ENCODE data around the gene HSPA1L. TPM values are rescaled to one million over a fixed set of nuclear protein-coding genes. Genes with fewer than 3 reads are reported as not detected.
"Not testable (repeated sequence)": the region's sequence is repeated elsewhere in the genome, so short reads cannot be mapped to it uniquely, and the experiment has no call there.

The HSPA1L gene
- total RNA-seq, 2 experiments from 2014 or later: 3.3 to 3.5 TPM

GRCh38 chr6:31850765-31851484 lies 35.8 kb upstream of the HSPA1L start:
- no peak overlapping the region for H3K4me3 Mint-ChIP-seq
- ChIA-PET CTCF (interaction anchor here (0.6 to 1.3 kb wide), 2 partner anchors 11 to 121 kb away, joined by 3 read pairs; no protein-coding TSS in a partner anchor), POLR2A (no interaction called here)
- H3K4me1 Mint-ChIP-seq: no peaks in the 10 kb centered on the region
- no peak for DNase-seq
- H3K9me3 Mint-ChIP-seq: peaks cover 6% of the 10 kb centered on the region
- no peak overlapping the region for H3K27ac Mint-ChIP-seq
- H3K27me3 Mint-ChIP-seq: no peaks in the 10 kb centered on the region
- H3K36me3 Mint-ChIP-seq (ENCODE audit: low read depth): peaks cover 1% of the 10 kb centered on the region

- POLR2A ChIA-PET: no interaction called here
- CTCF ChIA-PET: interaction anchor here (0.6 kb wide), 1 partner anchor 9 kb away, joined by 3 read pairs; no protein-coding TSS in a partner anchor
- DNase-seq: no peak
- H3K36me3 Mint-ChIP-seq (ENCODE audit: low read depth): no peaks in the 10 kb centered on the region
- peaks cover under 1% of the 10 kb centered on the region for H3K9me3 Mint-ChIP-seq
- H3K27me3 Mint-ChIP-seq: no peaks in the 10 kb centered on the region
- H3K27ac Mint-ChIP-seq: no peak overlapping the region
- no peaks in the 10 kb centered on the region for H3K4me1 Mint-ChIP-seq
- H3K4me3 Mint-ChIP-seq: no peak overlapping the region
Observed at GRCh38 chr6:31847276-31847978, 32.3 kb upstream of the HSPA1L start.

DNA sequence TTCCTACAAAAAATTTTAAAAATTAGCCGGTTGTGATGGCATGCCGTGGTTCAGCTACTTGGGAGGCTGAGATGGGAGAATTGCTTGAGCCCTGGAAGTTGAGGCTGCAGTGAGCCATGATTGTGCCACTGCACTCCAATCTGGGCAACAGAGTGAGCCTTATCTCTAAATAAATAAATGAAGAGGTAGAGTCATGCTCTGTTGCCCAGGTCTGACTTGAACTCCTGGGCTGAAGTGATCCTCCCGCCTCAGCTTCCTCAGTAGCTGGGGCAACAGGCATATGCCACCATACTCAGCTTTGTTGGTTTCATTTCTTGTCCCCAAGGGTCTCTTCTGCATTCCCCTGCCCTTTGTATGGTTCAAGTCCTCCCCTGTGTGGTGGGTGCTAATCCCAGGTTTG lies 29.4 kb upstream of the HSPA1L start:
- POLR2A ChIA-PET: no interaction called here

DNA sequence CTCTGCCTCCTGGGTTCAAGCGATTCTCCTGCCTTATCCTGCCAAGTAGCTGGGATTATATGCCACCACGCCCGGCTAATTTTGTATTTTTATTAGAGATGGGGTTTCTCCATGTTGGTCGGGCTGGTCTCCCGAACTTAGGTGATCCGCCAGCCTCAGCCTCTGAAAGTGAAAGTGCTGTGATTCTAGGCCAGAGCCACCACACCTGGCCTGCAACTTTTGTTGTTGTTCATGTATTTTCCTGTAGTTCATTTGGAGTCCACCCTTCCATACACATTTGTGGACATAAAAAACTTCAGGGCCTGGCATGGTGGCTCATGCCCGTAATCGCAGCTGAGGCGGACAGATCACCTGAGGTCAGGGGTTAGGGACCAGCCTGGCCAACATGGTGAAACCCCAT lies 27.0 kb upstream of the HSPA1L start:
- Mint-ChIP-seq H3K4me1 (peaks cover 19% of the 10 kb centered on the region), H3K9me3 (no peaks in the 10 kb centered on the region), H3K4me3 (no peak overlapping the region), H3K27ac (peak overlapping the region; percentile 19), H3K36me3 (ENCODE audit: low read depth) (peaks cover 36% of the 10 kb centered on the region), H3K27me3 (no peaks in the 10 kb centered on the region)
- no peak for DNase-seq
- CTCF ChIA-PET: interaction anchor here (1.3 kb wide), 1 partner anchor 148 kb away, joined by 3 read pairs; no protein-coding TSS in a partner anchor
- POLR2A ChIA-PET: no interaction called here

More for the DNA sequence above, 29.4 kb upstream of the HSPA1L start:
- no peak for DNase-seq
- Mint-ChIP-seq H3K4me1 (peaks cover 3% of the 10 kb centered on the region), H3K27me3 (no peaks in the 10 kb centered on the region), H3K9me3 (no peaks in the 10 kb centered on the region), H3K4me3 (no peak overlapping the region), H3K27ac (no peak overlapping the region), H3K36me3 (ENCODE audit: low read depth) (peaks cover 16% of the 10 kb centered on the region)
- CTCF ChIA-PET: interaction anchor here (0.5 to 1.6 kb wide), 3 partner anchors 9 to 222 kb away, joined by 3 to 5 read pairs (median 4); partner anchors contain the start of gene VWA7

- H3K9me3 Mint-ChIP-seq, POLR2A ChIA-PET, H3K27ac Mint-ChIP-seq, DNase-seq, H3K4me3 Mint-ChIP-seq, H3K27me3 Mint-ChIP-seq: not testable (repeated sequence)
- CTCF ChIA-PET: interaction anchor here (0.6 to 3.0 kb wide), 7 partner anchors 9 to 149 kb away, joined by 3 to 9 read pairs (median 4); partner anchors contain the start of gene NEU1
- Mint-ChIP-seq H3K4me1 (peaks cover 30% of the 10 kb centered on the region), H3K36me3 (ENCODE audit: low read depth) (peaks cover 55% of the 10 kb centered on the region)
Observed at GRCh38 chr6:31839779-31840126, 24.7 kb upstream of the HSPA1L start.

- no peak for DNase-seq
- no peaks in the 10 kb centered on the region for H3K27me3 Mint-ChIP-seq
- peaks cover 55% of the 10 kb centered on the region for H3K36me3 Mint-ChIP-seq (ENCODE audit: low read depth)
- peaks cover 33% of the 10 kb centered on the region for H3K4me1 Mint-ChIP-seq
- H3K9me3 Mint-ChIP-seq: no peaks in the 10 kb centered on the region
- peak overlapping the region; percentile 32 for H3K4me3 Mint-ChIP-seq
- ChIA-PET CTCF (interaction anchor here (0.9 to 3.0 kb wide), 8 partner anchors 10 to 160 kb away, joined by 3 to 9 read pairs (median 4); partner anchors contain the start of genes DDAH2 and NEU1), POLR2A (interaction anchor here (0.6 to 0.7 kb wide), 2 partner anchors 101 to 182 kb away, joined by 3 read pairs; no protein-coding TSS in a partner anchor)
- peak overlapping the region; percentile 46 for H3K27ac Mint-ChIP-seq
Observed at GRCh38 chr6:31838968-31839367, 23.9 kb upstream of the HSPA1L start.

DNA sequence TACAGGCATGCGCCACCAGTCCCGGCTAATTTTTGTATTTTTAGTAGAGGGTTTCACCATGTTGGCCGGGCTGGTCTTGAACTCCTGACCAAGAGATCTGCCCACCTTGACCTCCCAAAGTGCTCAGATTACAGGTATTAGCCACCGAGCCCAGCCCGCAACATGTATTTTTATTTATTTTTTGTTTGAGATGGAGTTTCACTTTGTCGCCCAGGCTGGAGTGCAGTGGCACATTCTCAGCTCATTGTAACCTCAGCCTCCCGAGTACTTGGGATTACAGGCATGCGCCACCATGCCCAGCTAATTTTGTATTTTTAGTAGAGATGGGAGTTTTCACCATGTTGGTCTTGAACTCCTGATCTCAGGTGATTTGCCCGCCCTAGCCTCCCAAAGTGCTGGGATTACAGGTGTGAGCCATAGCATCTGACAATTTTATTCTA lies 23.1 kb upstream of the HSPA1L start:
- H3K27ac Mint-ChIP-seq, DNase-seq, H3K9me3 Mint-ChIP-seq, H3K27me3 Mint-ChIP-seq: not testable (repeated sequence)
- Mint-ChIP-seq H3K36me3 (ENCODE audit: low read depth) (peaks cover 55% of the 10 kb centered on the region), H3K4me1 (peaks cover 34% of the 10 kb centered on the region), H3K4me3 (peak overlapping the region; percentile 97)
- ChIA-PET POLR2A (interaction anchor here (0.6 to 0.7 kb wide), 2 partner anchors 100 to 181 kb away, joined by 3 read pairs; no protein-coding TSS in a partner anchor), CTCF (interaction anchor here (0.6 to 3.0 kb wide), 6 partner anchors 9 to 159 kb away, joined by 3 to 9 read pairs (median 4); partner anchors contain the start of genes DDAH2, LSM2 and NEU1)

DNA sequence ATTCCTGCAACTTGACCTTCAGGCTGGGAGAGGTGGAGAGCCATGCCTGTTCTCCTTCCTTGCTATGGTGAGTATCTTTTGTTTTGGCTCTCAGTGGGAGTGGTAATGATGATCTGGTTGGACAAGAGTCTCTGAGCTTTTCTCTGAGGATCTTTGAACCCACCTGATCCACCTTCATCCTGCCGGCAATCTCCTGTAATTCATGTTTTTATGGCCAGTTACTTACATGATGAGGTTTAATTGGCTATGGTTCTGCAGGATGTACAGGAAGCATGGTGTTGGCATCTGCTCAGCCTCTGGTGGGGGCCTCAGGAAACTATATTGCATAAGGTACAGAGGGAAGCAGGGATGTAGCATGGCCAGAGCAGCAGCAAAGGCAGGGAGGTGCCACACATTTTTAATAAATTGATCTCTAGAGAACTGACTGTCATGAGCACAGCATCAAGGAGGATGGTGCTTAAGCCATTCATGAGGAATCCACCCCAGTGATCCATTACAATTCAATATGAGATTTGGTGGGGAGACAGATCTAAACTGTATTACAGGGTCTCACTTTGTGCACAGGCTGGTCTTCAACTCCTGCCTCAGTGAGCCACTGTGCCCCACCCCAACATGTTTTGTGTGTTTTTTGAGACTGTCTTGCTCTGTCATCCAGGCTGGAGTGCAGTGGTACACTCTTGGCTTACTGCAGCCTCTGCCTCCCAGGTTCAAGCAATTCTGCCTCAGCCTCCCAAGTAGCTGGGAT lies 22.5 kb upstream of the HSPA1L start:
- no peaks in the 10 kb centered on the region for H3K27me3 Mint-ChIP-seq
- peaks cover 34% of the 10 kb centered on the region for H3K4me1 Mint-ChIP-seq
- H3K27ac Mint-ChIP-seq: peak overlapping the region; percentile 97
- H3K4me3 Mint-ChIP-seq: peak overlapping the region; percentile 97
- H3K36me3 Mint-ChIP-seq (ENCODE audit: low read depth): peaks cover 55% of the 10 kb centered on the region
- no peak for DNase-seq
- ChIA-PET CTCF (interaction anchor here (0.6 to 3.0 kb wide), 4 partner anchors 22 to 108 kb away, joined by 3 to 8 read pairs (median 4); partner anchors contain the start of genes DDAH2, HSPA1A, HSPA1L and LSM2), POLR2A (interaction anchor here (0.7 kb wide), 1 partner anchor 120 kb away, joined by 3 read pairs; no protein-coding TSS in a partner anchor)
- no peaks in the 10 kb centered on the region for H3K9me3 Mint-ChIP-seq

- H3K4me1 Mint-ChIP-seq: peaks cover 36% of the 10 kb centered on the region
- H3K36me3 Mint-ChIP-seq (ENCODE audit: low read depth): peaks cover 55% of the 10 kb centered on the region
- peak overlapping the region; percentile 97 for H3K4me3 Mint-ChIP-seq
- H3K9me3 Mint-ChIP-seq: no peaks in the 10 kb centered on the region
- peak overlapping the region; percentile 97 for H3K27ac Mint-ChIP-seq
- H3K27me3 Mint-ChIP-seq: no peaks in the 10 kb centered on the region
- DNase-seq: no peak
- ChIA-PET CTCF (interaction anchor here (0.6 to 3.0 kb wide), 4 partner anchors 7 to 28 kb away, joined by 3 to 8 read pairs (median 4); partner anchors contain the start of genes HSPA1A, HSPA1L and NEU1), POLR2A (interaction anchor here (0.7 kb wide), 1 partner anchor 119 kb away, joined by 3 read pairs; no protein-coding TSS in a partner anchor)
Observed at GRCh38 chr6:31836474-31837368, 21.6 kb upstream of the HSPA1L start.

DNA sequence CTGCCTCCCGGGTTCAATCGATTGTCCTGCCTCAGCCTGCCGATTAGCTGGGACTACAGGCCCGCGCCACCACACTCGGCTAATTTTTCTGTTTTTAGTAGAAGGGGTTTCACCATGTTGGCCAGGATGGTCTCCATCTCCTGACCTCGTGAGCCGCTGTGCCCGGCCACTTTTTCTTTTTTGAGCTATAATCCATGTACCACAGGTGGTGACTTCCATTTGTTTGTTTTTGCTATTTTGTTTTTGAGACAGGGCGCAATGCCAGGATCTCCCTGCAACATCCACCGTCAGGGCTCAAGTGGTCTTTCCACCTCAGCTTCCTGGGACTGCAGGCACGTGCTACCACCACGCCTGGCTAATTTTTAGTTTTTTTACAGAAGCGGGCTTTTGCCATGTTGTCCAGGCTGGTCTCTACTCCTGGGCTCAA lies 21.0 kb upstream of the HSPA1L start:
- Mint-ChIP-seq H3K9me3 (no peaks in the 10 kb centered on the region), H3K27ac (peak overlapping the region; percentile 97), H3K36me3 (ENCODE audit: low read depth) (peaks cover 53% of the 10 kb centered on the region), H3K4me3 (peak overlapping the region; percentile 97), H3K27me3 (no peaks in the 10 kb centered on the region), H3K4me1 (peaks cover 42% of the 10 kb centered on the region)
- DNase-seq: no peak
- CTCF ChIA-PET: interaction anchor here (0.6 to 2.1 kb wide), 4 partner anchors 8 to 98 kb away, joined by 3 to 5 read pairs (median 4); no protein-coding TSS in a partner anchor
- POLR2A ChIA-PET: no interaction called here

Data from activated CD4-positive, alpha-beta T cell treated with anti-CD3 and anti-CD28 coated beads, Interleukin-2, amount 10 ng/mL, durations not matched to agents 7 days and 5 days (primary cell).